HCT116 (cell line): ENCODE data around the gene MEGF10.

Experiments used
- CTCF ChIP-seq, 3 experiments: fragments of 200-600 bp in 1 of 3; sonication (generic) in 1 of 3; IDR thresholded peaks in 2 of 3; conservative IDR thresholded peaks in 1 of 3; 2 replicates each; pipeline ENCODE4 v1.5.1; 2012 to 2017; ENCODE audit warnings: low read depth in 2 of 3, low read length in 2 of 3, antibody characterized with exemption in 1 of 3, borderline replicate concordance in 1 of 3, control low read depth in 1 of 3, mild to moderate bottlenecking in 1 of 3, mixed read lengths in 1 of 3, mixed run types in 1 of 3, moderate library complexity in 1 of 3; ENCODE audit not compliant: insufficient read depth in 1 of 3
- EZH2phosphoT487 ChIP-seq: fragments of 200-600 bp; IDR thresholded peaks from 2 replicates; pipeline ENCODE4 v1.6.1; 2018; ENCODE audit warnings: antibody characterized with exemption, borderline replicate concordance
- POLR2A ChIP-seq: IDR thresholded peaks from 2 replicates; pipeline ENCODE4 v1.7.0; 2011; ENCODE audit warnings: borderline replicate concordance; ENCODE audit not compliant: insufficient read depth, insufficient read length; ENCODE audit errors: extremely low read depth
- POLR2AphosphoS5 ChIP-seq: IDR thresholded peaks from 2 replicates; pipeline ENCODE4 v1.6.1; 2011; ENCODE audit warnings: mild to moderate bottlenecking, low read depth, low read length, moderate library complexity
- SRF ChIP-seq: IDR thresholded peaks from 2 replicates; pipeline ENCODE4 v1.6.1; 2012; ENCODE audit warnings: low read depth
- TCF7L2 ChIP-seq: IDR thresholded peaks from 2 replicates; pipeline ENCODE4 v1.7.0; 2011; ENCODE audit warnings: borderline replicate concordance, inconsistent platforms; ENCODE audit not compliant: insufficient read depth, insufficient read length; ENCODE audit errors: extremely low read depth
- YY1 ChIP-seq: IDR thresholded peaks from 2 replicates; pipeline ENCODE4 v1.6.1; 2011; ENCODE audit warnings: low read length, low read depth, moderate library complexity, mild to moderate bottlenecking; ENCODE audit not compliant: insufficient replicate concordance; ENCODE audit errors: extremely low read depth
- ZNF274 ChIP-seq: fragments of 200-500 bp; sonication (Bioruptor generic); IDR thresholded peaks from 2 replicates; pipeline ENCODE4 v1.6.1; 2014; ENCODE audit warnings: mild to moderate bottlenecking, low read depth, low read length, inconsistent platforms
- TF ChIP-seq, protein P1 (sequence below): IDR thresholded peaks from 2 replicates; pipeline ENCODE4 v1.6.1; 2012

- TF ChIP-seq TCF7L2 = no peak
- TF ChIP-seq CTCF (IDR thresholded peaks at IDR 0.05 in 2 of 3, conservative IDR thresholded peaks at IDR 0.05 in 1 of 3; ENCODE audit: borderline replicate concordance in 1 of 3, insufficient read depth in 1 of 3, low read depth in 2 of 3, low read length in 2 of 3) = no peak
- no peak for TF ChIP-seq YY1
- TF ChIP-seq POLR2A = no peak
- no peak for TF ChIP-seq ZNF274
- no peak for TF ChIP-seq SRF
- TF ChIP-seq, protein P1, sequence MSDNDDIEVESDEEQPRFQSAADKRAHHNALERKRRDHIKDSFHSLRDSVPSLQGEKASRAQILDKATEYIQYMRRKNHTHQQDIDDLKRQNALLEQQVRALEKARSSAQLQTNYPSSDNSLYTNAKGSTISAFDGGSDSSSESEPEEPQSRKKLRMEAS = no peak
- TF ChIP-seq POLR2AphosphoS5 = no peak
- TF ChIP-seq EZH2phosphoT487 = no peak
Measured at GRCh38 chr5:127409246-127409917, 118.8 kb downstream of the MEGF10 start.
